Mesodermal cell (in vitro differentiated cells): ENCODE results near the gene LRP1B.

Source experiments
- H3K27ac ChIP-seq: 2 replicates; pipeline ENCODE4 v1.7.0; 2013; ENCODE audit warnings: mild to moderate bottlenecking, low read depth, low read length, moderate library complexity; ENCODE audit not compliant: severe bottlenecking
- H3K36me3 ChIP-seq: 2 replicates; pipeline ENCODE4 v1.7.1; 2013; ENCODE audit warnings: mild to moderate bottlenecking, low read length, moderate library complexity; ENCODE audit not compliant: control insufficient read depth, insufficient read depth
- H3K4me1 ChIP-seq: one replicate; pipeline ENCODE4 v1.7.1; 2013; ENCODE audit warnings: mild to moderate bottlenecking, low read length; ENCODE audit not compliant: insufficient read depth, control insufficient read depth, poor library complexity, severe bottlenecking
- H3K4me3 ChIP-seq: 2 replicates; pipeline ENCODE4 v1.7.0; 2013; ENCODE audit warnings: low read length, control low read depth, mild to moderate bottlenecking; ENCODE audit not compliant: insufficient read depth, poor library complexity, severe bottlenecking; ENCODE audit errors: extremely low read depth
- H3K9me3 ChIP-seq: 2 replicates; pipeline ENCODE4 v1.7.1; 2013; ENCODE audit warnings: mild to moderate bottlenecking, low read length, moderate library complexity; ENCODE audit not compliant: control insufficient read depth
- WGBS, 2 experiments: methylation state at CpG; one replicate each; pipeline ENCODE4 v1.1.5; 2013; ENCODE audit warnings: missing lambda C conversion rate in 2 of 2; ENCODE audit not compliant: insufficient coverage in 2 of 2; 5-methylcytosine and 5-hydroxymethylcytosine counted together

LRP1B gene

GRCh38 chr2:142069251-142069888 is 61.4 kb downstream of the LRP1B start:
- Histone ChIP-seq H3K9me3 (no peaks in the 10 kb centered on the region), H3K4me1 (no peaks in the 10 kb centered on the region), H3K4me3 (no peak overlapping the region), H3K36me3 (no peaks in the 10 kb centered on the region), H3K27ac (no peak overlapping the region)
- no CpG with 5 or more reads among the region's 4 CpGs for WGBS, 2 experiments

- Histone ChIP-seq H3K4me1 (no peaks in the 10 kb centered on the region), H3K9me3 (no peaks in the 10 kb centered on the region), H3K4me3 (no peak overlapping the region), H3K27ac (no peak overlapping the region), H3K36me3 (no peaks in the 10 kb centered on the region)
- 85 to 94% methylated on average over 2 of the region's 3 CpGs for WGBS, 2 experiments
Observed at GRCh38 chr2:142065700-142066099, 65.1 kb downstream of the LRP1B start.

GRCh38 chr2:142065156-142065555 is 65.7 kb downstream of the LRP1B start:
- no peaks in the 10 kb centered on the region for H3K36me3 ChIP-seq
- H3K27ac ChIP-seq: no peak overlapping the region
- no peaks in the 10 kb centered on the region for H3K9me3 ChIP-seq
- WGBS, 2 experiments: 100% methylated on average over 1 of the region's 1 CpG; no CpG with 5 or more reads in 1 of the 2 experiments
- H3K4me3 ChIP-seq: no peak overlapping the region
- no peaks in the 10 kb centered on the region for H3K4me1 ChIP-seq

- no peaks in the 10 kb centered on the region for H3K36me3 ChIP-seq
- H3K4me1 ChIP-seq: no peaks in the 10 kb centered on the region
- H3K4me3 ChIP-seq: no peak overlapping the region
- no peaks in the 10 kb centered on the region for H3K9me3 ChIP-seq
- no peak overlapping the region for H3K27ac ChIP-seq
- no CpG with 5 or more reads among the region's 1 CpG for WGBS, 2 experiments
Observed at GRCh38 chr2:142061733-142062132, 69.1 kb downstream of the LRP1B start.

- Histone ChIP-seq H3K9me3 (no peaks in the 10 kb centered on the region), H3K4me1 (no peaks in the 10 kb centered on the region), H3K27ac (no peak overlapping the region), H3K36me3 (no peaks in the 10 kb centered on the region), H3K4me3 (no peak overlapping the region)
- 91 to 95% methylated on average over 3 of the region's 4 CpGs for WGBS, 2 experiments
Observed at GRCh38 chr2:142058149-142058548, 72.7 kb downstream of the LRP1B start.

GRCh38 chr2:142056784-142057183 is 74.0 kb downstream of the LRP1B start:
- Histone ChIP-seq H3K27ac (no peak overlapping the region), H3K4me3 (no peak overlapping the region), H3K9me3 (no peaks in the 10 kb centered on the region), H3K4me1 (no peaks in the 10 kb centered on the region), H3K36me3 (no peaks in the 10 kb centered on the region)
- WGBS, 2 experiments: no CpG with 5 or more reads among the region's 3 CpGs

- H3K4me1 ChIP-seq: no peaks in the 10 kb centered on the region
- no peak overlapping the region for H3K4me3 ChIP-seq
- no peaks in the 10 kb centered on the region for H3K9me3 ChIP-seq
- 82 to 94% methylated on average over 2 to 3 of the region's 5 CpGs for WGBS, 2 experiments
- no peaks in the 10 kb centered on the region for H3K36me3 ChIP-seq
- H3K27ac ChIP-seq: no peak overlapping the region
Observed at GRCh38 chr2:142052220-142052863, 78.5 kb downstream of the LRP1B start.

GRCh38 chr2:142048581-142048980 is 82.2 kb downstream of the LRP1B start:
- WGBS, 2 experiments: no CpG with 5 or more reads among the region's 1 CpG
- Histone ChIP-seq H3K27ac (no peak overlapping the region), H3K4me3 (no peak overlapping the region)

GRCh38 chr2:142045641-142046040 is 85.2 kb downstream of the LRP1B start:
- WGBS, 2 experiments: 100% methylated on average over 2 of the region's 4 CpGs
- no peaks in the 10 kb centered on the region for H3K9me3 ChIP-seq
- no peak overlapping the region for H3K27ac ChIP-seq
- H3K4me1 ChIP-seq: no peaks in the 10 kb centered on the region
- H3K36me3 ChIP-seq: no peaks in the 10 kb centered on the region
- no peak overlapping the region for H3K4me3 ChIP-seq

More at GRCh38 chr2:142048581-142048980, 82.2 kb downstream of the LRP1B start:
- no peaks in the 10 kb centered on the region for H3K4me1 ChIP-seq
- no peaks in the 10 kb centered on the region for H3K9me3 ChIP-seq
- no peaks in the 10 kb centered on the region for H3K36me3 ChIP-seq

GRCh38 chr2:142044197-142044596 is 86.6 kb downstream of the LRP1B start:
- no peak overlapping the region for H3K4me3 ChIP-seq
- 79 to 94% methylated on average over 2 to 3 of the region's 3 CpGs for WGBS, 2 experiments
- no peaks in the 10 kb centered on the region for H3K9me3 ChIP-seq

GRCh38 chr2:142042536-142043199 is 88.1 kb downstream of the LRP1B start:
- 100% methylated on average over 1 of the region's 1 CpG; no CpG with 5 or more reads in 1 of the 2 experiments for WGBS, 2 experiments
- no peaks in the 10 kb centered on the region for H3K9me3 ChIP-seq
- no peak overlapping the region for H3K4me3 ChIP-seq
- H3K4me1 ChIP-seq: peaks cover 14% of the 10 kb centered on the region
- no peaks in the 10 kb centered on the region for H3K36me3 ChIP-seq
- H3K27ac ChIP-seq: no peak overlapping the region

More at GRCh38 chr2:142044197-142044596, 86.6 kb downstream of the LRP1B start:
- H3K27ac ChIP-seq: no peak overlapping the region
- peaks cover under 1% of the 10 kb centered on the region for H3K4me1 ChIP-seq
- H3K36me3 ChIP-seq: no peaks in the 10 kb centered on the region
